GM10266 (cell line): ENCODE results near the gene FAM177A1.
"Not testable (repeated sequence)": the region's sequence is repeated elsewhere in the genome, so short reads cannot be mapped to it uniquely, and the experiment has no call there.

Experiments used
- DNase-seq: peaks from one replicate; pipeline ENCODE4 v3.0.0; 2012; ENCODE audit errors: extremely low spot score
- CTCF ChIP-seq: IDR thresholded peaks from 2 replicates; pipeline ENCODE4 v1.5.1; 2012; ENCODE audit warnings: mild to moderate bottlenecking, low read depth; ENCODE audit not compliant: control insufficient read depth, insufficient read depth; ENCODE audit errors: missing control alignments

FAM177A1 gene

GRCh38 chr14:35045798-35046047 lies 349 bp upstream of the FAM177A1 start:
- TF ChIP-seq CTCF: no peak
- DNase-seq: no peak

- DNase-seq: no peak
Observed at GRCh38 chr14:35046751-35047536, 872 bp downstream of the FAM177A1 start.

DNA sequence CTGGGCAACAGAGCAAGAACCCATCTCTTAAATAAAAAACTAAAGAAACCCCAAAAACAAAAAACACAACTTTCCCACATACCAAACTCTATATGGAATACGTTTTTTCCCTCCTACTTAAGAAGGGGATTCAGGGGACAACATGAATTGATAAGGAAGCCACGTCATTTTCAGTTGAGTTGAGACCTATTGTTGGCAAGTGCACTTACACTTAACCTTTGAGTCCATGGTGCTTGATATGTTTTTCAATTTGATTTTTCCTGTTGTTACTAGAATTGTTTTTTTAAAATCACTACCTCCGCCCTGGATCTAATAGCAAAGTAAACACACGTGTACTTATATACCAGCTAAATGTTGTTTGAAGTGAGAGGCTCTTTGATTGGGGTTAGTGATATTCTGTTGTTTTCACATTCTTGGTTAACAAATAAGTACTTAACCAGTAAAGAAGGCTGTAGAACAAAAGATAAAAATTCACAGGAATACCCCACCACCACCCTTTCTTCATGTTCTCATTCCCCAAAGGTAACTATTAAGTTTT lies 2.0 kb downstream of the FAM177A1 start:
- DNase-seq: no peak
- no peak for TF ChIP-seq CTCF

More at GRCh38 chr14:35046751-35047536, 872 bp downstream of the FAM177A1 start:
- TF ChIP-seq CTCF: no peak

GRCh38 chr14:35050652-35051051 lies 4.6 kb downstream of the FAM177A1 start:
- no peak for DNase-seq

GRCh38 chr14:35051796-35052195 lies 5.7 kb downstream of the FAM177A1 start:
- DNase-seq: no peak
- no peak for TF ChIP-seq CTCF

More at GRCh38 chr14:35050652-35051051, 4.6 kb downstream of the FAM177A1 start:
- TF ChIP-seq CTCF: no peak

GRCh38 chr14:35052637-35053036 lies 6.6 kb downstream of the FAM177A1 start:
- no peak for DNase-seq
- no peak for TF ChIP-seq CTCF

DNA sequence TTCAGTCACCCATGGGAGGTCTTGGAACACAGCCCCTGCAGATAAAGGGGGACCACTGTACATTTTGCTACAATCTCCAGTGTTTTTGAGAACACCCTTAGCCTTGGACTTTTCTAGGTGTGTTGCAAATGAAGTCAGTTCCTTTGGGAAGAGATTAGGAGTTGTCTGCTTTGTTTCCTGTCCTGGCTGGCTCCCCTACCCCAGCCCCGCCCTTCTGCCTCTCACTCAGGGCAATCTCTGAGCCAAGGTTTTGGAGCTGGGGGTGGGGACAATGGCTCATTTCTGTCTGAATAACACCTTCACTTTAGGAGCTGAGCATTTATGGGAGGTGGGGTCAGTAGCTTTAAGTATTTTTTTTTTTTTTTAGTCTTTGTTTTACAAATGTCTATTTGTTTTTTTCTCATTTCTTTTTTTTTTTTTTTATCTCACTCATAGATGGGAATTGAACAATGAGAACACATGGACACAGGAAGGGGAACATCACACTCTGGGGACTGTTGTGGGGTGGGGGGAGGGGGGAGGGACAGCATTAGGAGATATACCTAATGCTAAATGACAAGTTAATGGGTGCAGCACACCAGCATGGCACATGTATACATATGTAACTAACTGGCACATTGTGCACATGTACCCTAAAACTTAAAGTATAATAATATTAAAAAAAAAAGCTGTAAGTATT lies 15.2 kb downstream of the FAM177A1 start:
- DNase-seq: not testable (repeated sequence)

DNA sequence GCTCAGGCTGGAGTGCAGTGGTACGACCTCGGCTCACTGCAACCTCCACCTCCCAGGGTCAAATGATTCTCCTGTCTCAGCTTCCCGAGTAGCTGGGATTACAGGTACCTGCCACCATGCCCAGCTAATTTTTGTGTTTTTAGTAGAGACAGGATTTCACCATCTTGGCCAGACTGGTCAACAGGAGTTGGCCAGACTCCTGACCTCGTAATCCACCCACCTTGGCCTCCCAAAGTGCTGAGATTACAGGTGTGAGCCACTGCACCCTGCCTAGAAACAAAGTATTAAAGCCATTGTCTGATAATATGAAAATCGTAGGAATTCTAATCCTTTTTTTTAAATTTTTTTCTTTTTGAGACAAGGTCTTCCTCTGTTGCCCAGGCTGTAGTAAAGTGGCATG lies 19.7 kb downstream of the FAM177A1 start:
- not testable (repeated sequence) for DNase-seq
